ENCODE data around the gene P3H2.
"Not testable (repeated sequence)": the region's sequence is repeated elsewhere in the genome, so short reads cannot be mapped to it uniquely, and the experiment has no call there.

P3H2 gene

DNA sequence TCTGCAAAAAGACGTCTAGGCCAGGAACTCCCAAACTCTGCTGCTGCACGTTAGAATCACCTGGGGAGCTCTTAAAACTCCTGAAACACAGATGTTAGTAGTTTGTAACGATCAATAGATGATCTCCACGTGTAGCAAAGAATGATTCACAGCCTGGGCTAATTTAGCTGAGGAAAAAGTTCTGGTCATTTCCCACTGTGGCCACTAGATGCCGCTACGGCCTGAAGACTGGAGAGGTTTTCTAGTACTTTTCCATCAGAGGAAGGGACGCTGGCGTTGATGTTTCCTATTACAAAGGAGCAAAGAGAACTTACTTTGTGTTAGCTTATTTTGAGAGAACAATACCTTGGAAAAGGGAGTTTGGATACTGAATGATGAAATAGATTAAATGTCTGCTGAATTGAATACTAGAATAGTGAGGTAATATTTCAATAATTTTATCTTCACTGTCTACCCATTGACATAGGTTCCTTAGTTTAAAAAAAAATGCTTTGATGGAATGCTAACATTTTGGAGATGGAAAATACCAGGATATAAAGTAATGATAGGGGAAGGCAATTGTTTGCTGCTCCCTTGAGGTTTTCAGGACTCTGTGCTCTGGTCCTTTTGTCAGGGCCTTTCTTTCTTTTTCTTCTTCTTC lies 159.1 kb downstream of the P3H2 start:
- TF ChIP-seq, protein P1, sequence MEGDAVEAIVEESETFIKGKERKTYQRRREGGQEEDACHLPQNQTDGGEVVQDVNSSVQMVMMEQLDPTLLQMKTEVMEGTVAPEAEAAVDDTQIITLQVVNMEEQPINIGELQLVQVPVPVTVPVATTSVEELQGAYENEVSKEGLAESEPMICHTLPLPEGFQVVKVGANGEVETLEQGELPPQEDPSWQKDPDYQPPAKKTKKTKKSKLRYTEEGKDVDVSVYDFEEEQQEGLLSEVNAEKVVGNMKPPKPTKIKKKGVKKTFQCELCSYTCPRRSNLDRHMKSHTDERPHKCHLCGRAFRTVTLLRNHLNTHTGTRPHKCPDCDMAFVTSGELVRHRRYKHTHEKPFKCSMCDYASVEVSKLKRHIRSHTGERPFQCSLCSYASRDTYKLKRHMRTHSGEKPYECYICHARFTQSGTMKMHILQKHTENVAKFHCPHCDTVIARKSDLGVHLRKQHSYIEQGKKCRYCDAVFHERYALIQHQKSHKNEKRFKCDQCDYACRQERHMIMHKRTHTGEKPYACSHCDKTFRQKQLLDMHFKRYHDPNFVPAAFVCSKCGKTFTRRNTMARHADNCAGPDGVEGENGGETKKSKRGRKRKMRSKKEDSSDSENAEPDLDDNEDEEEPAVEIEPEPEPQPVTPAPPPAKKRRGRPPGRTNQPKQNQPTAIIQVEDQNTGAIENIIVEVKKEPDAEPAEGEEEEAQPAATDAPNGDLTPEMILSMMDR (IDR thresholded peaks at IDR 0.05; ENCODE audit: low read depth, low read length, missing control alignments) = peak; percentile 84
- in situ Hi-C loops (cut with HindIII; ENCODE audit: low sequenced_read_pairs) = loop anchor here (25.0 kb wide), 1 partner anchor 751 kb away; no protein-coding TSS in a partner anchor
- H3K4me3 ChIP-seq (ENCODE audit: low read depth, low read length) = no peak overlapping the region
- DNase-seq (ENCODE audit: low read depth) = peak; percentile 78

DNA sequence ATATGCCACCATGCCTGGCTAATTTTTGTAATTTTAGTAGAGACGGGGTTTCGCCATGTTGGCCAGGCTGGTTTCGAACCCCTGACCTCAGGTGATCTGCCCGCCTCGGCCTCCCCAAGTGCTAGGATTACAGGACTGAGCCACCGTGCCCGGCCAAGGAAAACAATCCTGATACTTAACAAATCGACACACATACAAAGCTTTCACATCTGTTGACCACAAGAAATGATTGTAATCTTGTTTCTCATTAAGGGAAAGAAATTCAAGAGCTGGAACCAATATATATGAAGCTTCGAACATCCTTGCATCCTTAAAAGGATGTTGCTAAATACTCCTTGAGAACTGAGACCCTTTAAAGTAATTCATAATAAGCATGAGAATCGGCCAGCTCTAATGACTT lies 159.6 kb downstream of the P3H2 start:
- in situ Hi-C loops (cut with HindIII; ENCODE audit: low sequenced_read_pairs) = loop anchor here (25.0 kb wide), 1 partner anchor 751 kb away; no protein-coding TSS in a partner anchor
- not testable (repeated sequence) for DNase-seq (ENCODE audit: low read depth); H3K4me3 ChIP-seq (ENCODE audit: low read depth, low read length)

DNA sequence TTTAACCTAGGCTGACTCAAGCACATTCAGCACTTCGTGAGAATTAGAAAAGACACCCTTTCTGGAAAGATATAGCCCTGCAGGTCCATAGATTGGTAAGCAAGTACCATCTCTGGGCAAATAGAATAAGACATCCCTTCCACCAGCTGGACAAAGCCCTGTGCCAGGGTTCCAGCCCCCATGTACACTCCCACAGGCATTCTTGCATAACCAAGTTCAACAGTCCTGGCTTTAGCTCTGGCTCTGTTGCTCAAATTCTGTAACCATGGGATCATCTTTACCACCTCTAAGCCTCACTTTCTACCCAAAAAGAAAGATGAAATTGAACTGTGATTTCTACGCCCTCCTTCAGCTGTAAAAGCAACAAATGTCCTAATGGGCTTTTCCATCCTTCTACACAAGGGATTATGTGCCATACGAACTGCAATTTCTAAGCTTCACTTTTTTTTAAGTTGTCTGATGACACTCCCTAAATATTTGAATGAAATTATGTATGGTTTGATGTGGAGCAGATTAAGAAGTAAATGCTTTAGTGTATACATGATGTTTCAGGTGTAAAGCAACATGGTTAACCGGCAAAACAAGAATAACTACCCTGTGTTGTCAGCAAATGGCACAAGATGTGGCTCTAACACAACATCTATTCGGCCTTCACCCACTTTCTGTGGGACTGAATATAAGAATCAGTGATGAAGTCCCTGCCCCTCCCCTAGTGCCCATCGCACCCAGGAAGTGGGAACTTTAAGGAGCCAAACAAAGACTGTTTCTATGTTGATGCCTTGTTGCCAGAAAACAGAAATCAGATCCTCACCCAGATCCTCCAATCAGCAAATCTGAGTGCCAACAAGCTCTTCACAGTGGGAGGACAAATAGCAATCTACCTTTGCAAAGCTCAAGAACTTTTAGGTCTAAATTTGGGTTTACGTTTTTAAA lies 165.7 kb downstream of the P3H2 start:
- in situ Hi-C loops (cut with HindIII; ENCODE audit: low sequenced_read_pairs) = loop anchor here (5.0 to 25.0 kb wide), 2 partner anchors 673 to 757 kb away; no protein-coding TSS in a partner anchor
- no peak overlapping the region for H3K4me3 ChIP-seq (ENCODE audit: low read depth, low read length)
- DNase-seq (ENCODE audit: low read depth) = no peak
- TF ChIP-seq, protein P1 (IDR thresholded peaks at IDR 0.05; ENCODE audit: low read depth, low read length, missing control alignments) = no peak

DNA sequence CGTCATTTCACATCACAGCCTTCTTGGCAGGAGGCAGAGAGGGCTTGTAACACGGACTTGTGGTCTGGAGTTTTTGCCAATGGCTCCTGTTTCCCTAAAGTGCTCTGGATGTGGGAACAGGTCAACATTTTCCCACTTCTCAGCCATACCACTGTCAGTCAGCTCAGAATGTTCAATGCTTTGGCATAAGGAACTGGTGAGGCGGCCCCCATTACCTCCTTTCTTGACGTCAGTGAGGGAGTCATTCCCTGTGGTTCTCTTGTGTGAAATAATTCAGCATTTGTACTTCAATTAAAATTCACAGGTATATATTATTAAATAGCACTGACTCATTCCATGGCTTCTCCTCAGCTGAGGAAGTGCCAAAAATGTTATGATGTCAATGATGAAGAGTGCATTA lies 167.1 kb downstream of the P3H2 start:
- in situ Hi-C loops (cut with HindIII; ENCODE audit: low sequenced_read_pairs) = loop anchor here (25.0 kb wide), 1 partner anchor 759 kb away; no protein-coding TSS in a partner anchor
- no peak overlapping the region for H3K4me3 ChIP-seq (ENCODE audit: low read depth, low read length)
- TF ChIP-seq, protein P1 (IDR thresholded peaks at IDR 0.05; ENCODE audit: low read depth, low read length, missing control alignments) = no peak
- peak; percentile 91 for DNase-seq (ENCODE audit: low read depth)

DNA sequence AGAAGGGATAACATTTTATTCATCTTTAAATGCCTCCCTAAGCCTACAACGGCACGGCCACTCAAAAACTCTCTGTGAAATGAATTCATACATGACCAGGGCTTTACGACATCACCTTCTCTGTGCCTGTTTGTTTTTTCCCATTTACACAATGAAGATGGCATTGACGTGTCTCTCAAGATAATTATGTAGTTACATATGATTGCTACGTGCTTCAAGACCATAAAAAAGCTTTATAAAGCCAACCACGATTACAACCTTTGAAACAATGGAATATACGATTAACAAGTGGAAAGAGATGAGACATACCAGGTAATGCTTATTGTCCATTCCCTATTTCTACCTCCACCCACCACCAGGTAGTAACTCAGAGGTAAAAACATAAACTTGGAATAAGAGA lies 168.4 kb downstream of the P3H2 start:
- no peak for DNase-seq (ENCODE audit: low read depth)
- H3K4me3 ChIP-seq (ENCODE audit: low read depth, low read length) = no peak overlapping the region
- TF ChIP-seq, protein P1 (IDR thresholded peaks at IDR 0.05; ENCODE audit: low read depth, low read length, missing control alignments) = no peak
- in situ Hi-C loops (cut with HindIII; ENCODE audit: low sequenced_read_pairs) = loop anchor here (25.0 kb wide), 1 partner anchor 760 kb away; no protein-coding TSS in a partner anchor

DNA sequence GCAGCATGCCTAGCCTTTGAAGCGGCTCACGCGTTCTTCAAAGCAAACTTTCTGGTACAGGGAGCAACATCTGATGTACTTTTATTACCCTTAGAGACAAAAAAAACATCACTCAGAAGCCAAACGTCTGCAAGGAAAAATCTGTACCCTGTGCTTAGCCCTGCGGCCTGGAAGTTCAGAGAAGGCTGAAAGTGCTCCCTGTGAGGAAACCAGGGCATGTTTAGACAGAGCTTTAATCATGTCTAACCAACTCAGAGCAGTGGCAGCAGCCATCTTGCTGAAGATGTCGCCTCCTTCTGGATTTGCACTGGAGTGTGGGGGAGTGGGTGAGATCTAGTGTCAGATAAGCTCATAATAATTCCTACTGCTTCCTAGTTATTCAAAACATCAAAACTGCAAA lies 170.4 kb downstream of the P3H2 start:
- H3K4me3 ChIP-seq (ENCODE audit: low read depth, low read length) = no peak overlapping the region
- in situ Hi-C loops (cut with HindIII; ENCODE audit: low sequenced_read_pairs) = loop anchor here (25.0 kb wide), 1 partner anchor 762 kb away; no protein-coding TSS in a partner anchor
- TF ChIP-seq, protein P1 (IDR thresholded peaks at IDR 0.05; ENCODE audit: low read depth, low read length, missing control alignments) = no peak
- no peak for DNase-seq (ENCODE audit: low read depth)
